OCI-M2 (cell line): Measurements from ENCODE around the gene LEF1.

Source experiments
- DNase-seq: peaks from one replicate; lab custom pipeline; 2025; ENCODE audit not compliant: unreplicated experiment; lab: John Stamatoyannopoulos, UW

LEF1 gene

DNA sequence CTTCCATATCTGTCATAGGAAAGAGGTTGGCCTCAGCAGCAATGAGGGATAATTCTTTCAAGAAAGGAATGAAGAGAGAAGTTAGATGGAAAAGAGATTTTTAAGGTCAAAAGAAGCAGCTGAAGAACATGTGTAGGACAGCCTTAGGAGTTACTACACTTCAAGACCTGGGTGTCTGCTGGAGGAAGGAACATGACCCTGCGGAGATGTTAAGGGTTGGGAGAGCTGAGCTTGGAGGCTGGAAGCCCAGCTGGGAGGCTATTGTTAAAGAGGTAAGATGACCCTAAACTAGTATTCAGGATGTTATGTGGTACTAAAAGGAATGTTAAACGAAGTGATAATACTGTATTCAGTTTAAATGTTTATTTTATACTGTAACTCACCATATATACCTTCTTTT, 164.1 kb downstream of the LEF1 start:
- DNase-seq: no peak

DNA sequence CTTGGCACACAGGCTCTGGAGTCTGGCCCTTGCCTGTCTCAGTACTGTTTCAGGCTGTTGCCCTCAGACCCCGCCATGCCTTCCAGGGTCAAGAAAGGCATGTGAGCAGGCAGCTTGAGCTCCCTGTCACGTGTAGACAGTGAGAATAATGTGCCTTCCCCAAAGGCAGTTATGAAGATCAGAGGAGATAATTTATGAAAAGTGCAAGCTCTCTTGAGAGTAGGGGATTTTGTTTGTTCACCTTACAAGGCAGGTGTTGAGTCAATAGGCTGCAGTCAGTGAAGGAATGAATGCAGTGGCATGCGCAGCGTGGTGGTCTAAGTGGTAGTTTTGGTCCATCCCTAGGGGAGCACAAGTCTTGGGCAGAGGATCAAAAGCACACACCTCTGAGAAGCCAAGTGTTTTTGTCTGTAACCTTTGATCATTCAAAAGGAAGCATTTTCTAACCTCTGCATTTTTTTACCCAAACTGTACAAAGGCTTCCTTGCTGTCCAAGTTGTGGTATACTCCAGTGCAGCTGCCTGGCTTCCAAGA, 164.7 kb downstream of the LEF1 start:
- no peak for DNase-seq

DNA sequence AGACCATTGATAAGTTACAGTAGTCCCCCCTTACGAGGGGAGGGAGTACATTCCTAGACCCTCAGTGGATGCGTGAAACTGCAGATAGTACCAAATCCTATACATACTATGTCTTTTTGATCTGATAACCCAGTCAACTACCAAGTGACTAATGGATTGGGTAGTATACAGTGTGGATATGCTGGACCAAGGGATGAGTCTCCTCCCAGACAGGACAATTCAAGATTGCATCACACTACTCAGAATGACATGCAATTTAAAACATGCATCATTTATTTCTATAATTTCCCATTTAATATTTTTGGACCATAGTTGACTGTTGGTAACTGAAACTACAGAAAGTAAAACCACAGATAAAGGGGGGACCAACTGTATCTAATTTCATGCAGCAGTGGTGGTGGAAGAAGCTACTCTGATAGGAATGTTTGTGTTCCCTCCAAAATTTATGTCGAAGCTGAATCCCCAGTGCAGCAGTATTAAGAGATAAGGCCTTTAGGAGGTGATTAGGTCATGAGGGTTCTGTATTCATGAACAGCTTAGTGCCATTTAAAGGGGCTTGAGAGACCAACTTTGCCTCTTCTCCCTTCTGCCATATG, 167.1 kb downstream of the LEF1 start:
- DNase-seq: no peak

- DNase-seq: no peak
These were observed 168.7 kb downstream of the LEF1 start for GRCh38 chr4:107999932-108000539.

DNA sequence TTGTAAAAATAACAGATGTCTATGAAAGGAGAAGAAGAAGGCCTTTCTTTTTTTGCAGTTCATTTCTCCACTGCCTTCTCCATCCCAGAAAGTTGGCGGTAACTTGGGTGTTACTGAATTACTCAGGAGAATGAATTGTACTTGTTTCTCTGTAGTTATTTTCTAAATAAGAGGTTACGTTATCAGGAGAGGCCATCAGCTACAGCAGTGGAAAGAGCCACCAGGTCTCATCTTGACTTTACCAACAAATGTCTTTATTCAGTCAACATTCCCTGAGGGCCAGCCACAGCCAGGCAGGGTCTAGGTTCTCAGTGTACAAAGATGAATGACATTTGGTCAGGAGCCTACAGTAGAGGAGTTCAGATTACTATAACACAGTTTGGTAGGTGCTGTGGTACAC, 170.9 kb downstream of the LEF1 start:
- DNase-seq: no peak
